Activated CD4-positive, alpha-beta T cell treated with anti-CD3 and anti-CD28 coated beads for 48 hours (primary cell): Measurements from ENCODE around the gene SVIP.

Source experiments
- DNase-seq: peaks from one replicate; pipeline ENCODE4 v3.0.0-alpha.2; 2020

SVIP gene

GRCh38 chr11:22829231-22830081, at the start of gene SVIP:
Gene SVIP (minus strand): TSS chr11:22829801. CDS start chr11:22829748, 53 bp downstream.
- DNase-seq: peak; percentile 96

- DNase-seq: no peak
These were observed 49.0 kb upstream of the SVIP start for GRCh38 chr11:22878604-22879003.

- no peak for DNase-seq
These were observed 48.4 kb upstream of the SVIP start for GRCh38 chr11:22878039-22878438.

- DNase-seq: peak; percentile 70
These were observed 46.4 kb upstream of the SVIP start for GRCh38 chr11:22875869-22876473.

GRCh38 chr11:22869325-22869724, 39.7 kb upstream of the SVIP start:
- no peak for DNase-seq

GRCh38 chr11:22860241-22860640, 30.6 kb upstream of the SVIP start, which contains the start of gene CCDC179:
Gene CCDC179 (minus strand): TSS chr11:22860474. CDS start chr11:22860421, 53 bp downstream.
- no peak for DNase-seq

- no peak for DNase-seq
These were observed 30.2 kb upstream of the SVIP start for GRCh38 chr11:22859756-22860155.

- no peak for DNase-seq
These were observed 21.9 kb upstream of the SVIP start for GRCh38 chr11:22851477-22851876.

- DNase-seq: no peak
These were observed 17.1 kb upstream of the SVIP start for GRCh38 chr11:22846726-22847125.

GRCh38 chr11:22832315-22833015, 2.9 kb upstream of the SVIP start:
- peak; percentile 17 for DNase-seq

- DNase-seq: no peak
These were observed 447 bp upstream of the SVIP start for GRCh38 chr11:22830082-22830414.

- no peak for DNase-seq
These were observed 1.2 kb downstream of the SVIP start for GRCh38 chr11:22828373-22828772.

- DNase-seq: no peak
These were observed 7.4 kb downstream of the SVIP start for GRCh38 chr11:22822203-22822602.

- no peak for DNase-seq
These were observed 19.7 kb downstream of the SVIP start for GRCh38 chr11:22809893-22810292.

GRCh38 chr11:22808571-22809197, 20.9 kb downstream of the SVIP start:
- no peak for DNase-seq

GRCh38 chr11:22807855-22808570, 21.6 kb downstream of the SVIP start:
- DNase-seq: no peak

- no peak for DNase-seq
These were observed 22.2 kb downstream of the SVIP start for GRCh38 chr11:22807391-22807790.

GRCh38 chr11:22802861-22803260, 26.7 kb downstream of the SVIP start:
- DNase-seq: no peak

- no peak for DNase-seq
These were observed 29.1 kb downstream of the SVIP start for GRCh38 chr11:22800482-22800881.

- DNase-seq: no peak
These were observed 30.7 kb downstream of the SVIP start for GRCh38 chr11:22798901-22799300.

GRCh38 chr11:22797047-22797446, 32.6 kb downstream of the SVIP start:
- DNase-seq: no peak

- DNase-seq: no peak
These were observed 33.7 kb downstream of the SVIP start for GRCh38 chr11:22795914-22796313.

- peak; percentile 4 for DNase-seq
These were observed 37.1 kb downstream of the SVIP start for GRCh38 chr11:22792497-22792896.
